Measurements from ENCODE around the gene HCST.

HCST gene

GRCh38 chr19:35935911-35936737 lies 33.8 kb downstream of the HCST start, which contains the start of gene LRFN3:
LRFN3 (plus strand) TSS chr19:35936374; CDS start chr19:35939426, 3,052 bp downstream.
- in situ Hi-C loops (cut with MboI; ENCODE audit: low sequenced_read_pairs): no loop called here

GRCh38 chr19:35936738-35937268 lies 34.5 kb downstream of the HCST start:
- in situ Hi-C loops (cut with MboI; ENCODE audit: low sequenced_read_pairs): no loop called here

- in situ Hi-C loops (cut with MboI; ENCODE audit: low sequenced_read_pairs): no loop called here
These were observed 35.3 kb downstream of the HCST start for GRCh38 chr19:35937345-35938281.

GRCh38 chr19:35938282-35939224 lies 36.2 kb downstream of the HCST start:
- in situ Hi-C loops (cut with MboI; ENCODE audit: low sequenced_read_pairs): no loop called here

- in situ Hi-C loops (cut with MboI; ENCODE audit: low sequenced_read_pairs): no loop called here
These were observed 37.2 kb downstream of the HCST start for GRCh38 chr19:35939307-35940077.

DNA sequence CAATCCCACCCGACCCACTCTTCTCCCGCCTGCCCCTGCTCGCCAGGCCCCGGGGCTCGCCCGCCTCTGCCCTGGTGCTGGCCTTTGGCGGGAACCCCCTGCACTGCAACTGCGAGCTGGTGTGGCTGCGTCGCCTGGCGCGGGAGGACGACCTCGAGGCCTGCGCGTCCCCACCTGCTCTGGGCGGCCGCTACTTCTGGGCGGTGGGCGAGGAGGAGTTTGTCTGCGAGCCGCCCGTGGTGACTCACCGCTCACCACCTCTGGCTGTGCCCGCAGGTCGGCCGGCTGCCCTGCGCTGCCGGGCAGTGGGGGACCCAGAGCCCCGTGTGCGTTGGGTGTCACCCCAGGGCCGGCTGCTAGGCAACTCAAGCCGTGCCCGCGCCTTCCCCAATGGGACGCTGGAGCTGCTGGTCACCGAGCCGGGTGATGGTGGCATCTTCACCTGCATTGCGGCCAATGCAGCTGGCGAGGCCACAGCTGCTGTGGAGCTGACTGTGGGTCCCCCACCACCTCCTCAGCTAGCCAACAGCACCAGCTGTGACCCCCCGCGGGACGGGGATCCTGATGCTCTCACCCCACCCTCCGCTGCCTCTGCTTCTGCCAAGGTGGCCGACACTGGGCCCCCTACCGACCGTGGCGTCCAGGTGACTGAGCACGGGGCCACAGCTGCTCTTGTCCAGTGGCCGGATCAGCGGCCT lies 37.9 kb downstream of the HCST start:
- in situ Hi-C loops (cut with MboI; ENCODE audit: low sequenced_read_pairs): no loop called here

GRCh38 chr19:35940839-35941238 lies 38.5 kb downstream of the HCST start:
- in situ Hi-C loops (cut with MboI; ENCODE audit: low sequenced_read_pairs): no loop called here

- in situ Hi-C loops (cut with MboI; ENCODE audit: low sequenced_read_pairs): no loop called here
These were observed 39.9 kb downstream of the HCST start for GRCh38 chr19:35942235-35942634.

DNA sequence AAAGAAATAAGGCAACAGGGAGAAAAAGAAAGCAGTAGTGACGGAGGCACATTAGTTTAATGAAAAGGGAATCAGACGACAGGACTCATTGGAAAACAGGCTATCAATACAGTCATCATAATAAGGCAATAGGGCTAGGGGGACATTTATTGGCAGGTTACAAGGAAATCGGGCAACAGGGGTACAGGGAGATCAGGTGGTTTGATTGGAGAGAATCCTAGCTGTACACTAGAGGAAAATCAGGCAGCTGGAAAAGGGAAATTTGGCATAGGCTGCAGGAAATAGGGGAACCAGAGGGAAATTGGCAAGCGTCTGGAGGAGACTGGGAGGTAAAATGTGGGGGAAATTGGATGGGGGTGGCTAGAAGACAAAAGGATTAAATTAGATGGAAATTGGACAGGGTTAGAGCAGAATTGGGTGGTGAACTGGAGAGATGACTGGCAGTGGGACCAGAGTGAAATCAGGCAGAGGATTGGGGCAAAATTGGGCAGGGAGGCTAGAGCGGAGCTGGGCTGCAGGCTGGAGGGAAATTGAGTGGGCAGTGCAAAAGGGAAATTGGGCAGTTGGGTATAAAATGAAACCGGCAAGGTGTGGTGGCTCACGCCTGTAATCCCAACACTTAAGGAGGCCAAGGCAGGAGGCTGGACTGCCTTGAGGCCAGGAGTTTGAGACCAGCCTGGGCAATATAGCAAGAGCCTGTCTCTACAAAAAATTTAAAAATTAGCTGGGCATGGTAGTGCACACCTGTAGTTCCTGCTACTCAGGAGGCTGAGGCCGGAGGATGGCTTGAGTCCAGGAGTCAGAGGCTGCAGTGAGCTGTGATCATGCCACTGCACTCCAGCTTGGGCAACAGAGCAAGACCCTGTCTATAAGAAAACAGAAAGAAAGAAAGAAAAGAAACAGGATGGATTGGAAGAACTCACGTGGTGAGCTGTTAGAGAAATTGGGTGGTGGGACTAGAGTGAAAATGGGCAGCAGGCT lies 41.3 kb downstream of the HCST start:
- in situ Hi-C loops (cut with MboI; ENCODE audit: low sequenced_read_pairs): no loop called here

DNA sequence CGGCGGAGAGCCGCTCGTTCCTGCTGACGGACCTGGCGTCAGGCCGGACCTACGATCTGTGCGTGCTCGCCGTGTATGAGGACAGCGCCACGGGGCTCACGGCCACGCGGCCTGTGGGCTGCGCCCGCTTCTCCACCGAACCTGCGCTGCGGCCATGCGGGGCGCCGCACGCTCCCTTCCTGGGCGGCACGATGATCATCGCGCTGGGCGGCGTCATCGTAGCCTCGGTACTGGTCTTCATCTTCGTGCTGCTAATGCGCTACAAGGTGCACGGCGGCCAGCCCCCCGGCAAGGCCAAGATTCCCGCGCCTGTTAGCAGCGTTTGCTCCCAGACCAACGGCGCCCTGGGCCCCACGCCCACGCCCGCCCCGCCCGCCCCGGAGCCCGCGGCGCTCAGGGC lies 42.2 kb downstream of the HCST start:
- in situ Hi-C loops (cut with MboI; ENCODE audit: low sequenced_read_pairs): no loop called here

GRCh38 chr19:35945121-35945790 lies 42.9 kb downstream of the HCST start:
- in situ Hi-C loops (cut with MboI; ENCODE audit: low sequenced_read_pairs): no loop called here

GRCh38 chr19:35946203-35946602 lies 43.9 kb downstream of the HCST start:
- in situ Hi-C loops (cut with MboI; ENCODE audit: low sequenced_read_pairs): no loop called here

DNA sequence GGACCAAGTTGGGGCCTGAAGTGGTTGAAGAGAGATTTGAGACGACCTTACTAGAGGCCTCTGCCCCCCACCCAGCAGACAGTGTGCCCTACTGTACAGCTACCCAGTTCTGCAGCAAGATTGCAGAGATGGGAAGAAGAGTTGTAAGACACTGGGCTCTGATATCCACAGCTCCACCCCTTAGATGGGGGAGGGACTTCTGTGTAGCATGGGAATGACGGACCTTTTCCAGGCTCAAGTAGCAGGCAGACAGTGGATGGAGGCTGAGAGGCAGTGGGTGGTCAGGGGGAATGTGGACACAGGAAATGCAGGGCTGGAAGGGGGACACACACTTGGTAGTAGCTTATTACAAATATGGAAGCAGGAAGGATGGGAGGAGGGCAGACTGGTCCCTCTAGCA lies 46.8 kb downstream of the HCST start:
- in situ Hi-C loops (cut with MboI; ENCODE audit: low sequenced_read_pairs): no loop called here

Data from HL-60/S4 treated with retinoic acid at 250 ng/mL for 4 days and 3 days (cell line).